ENCODE data around the gene LSR.

GRCh38 chr19:35249146-35249847, 495 bp downstream of the LSR start:
- TF ChIP-seq, protein P1, sequence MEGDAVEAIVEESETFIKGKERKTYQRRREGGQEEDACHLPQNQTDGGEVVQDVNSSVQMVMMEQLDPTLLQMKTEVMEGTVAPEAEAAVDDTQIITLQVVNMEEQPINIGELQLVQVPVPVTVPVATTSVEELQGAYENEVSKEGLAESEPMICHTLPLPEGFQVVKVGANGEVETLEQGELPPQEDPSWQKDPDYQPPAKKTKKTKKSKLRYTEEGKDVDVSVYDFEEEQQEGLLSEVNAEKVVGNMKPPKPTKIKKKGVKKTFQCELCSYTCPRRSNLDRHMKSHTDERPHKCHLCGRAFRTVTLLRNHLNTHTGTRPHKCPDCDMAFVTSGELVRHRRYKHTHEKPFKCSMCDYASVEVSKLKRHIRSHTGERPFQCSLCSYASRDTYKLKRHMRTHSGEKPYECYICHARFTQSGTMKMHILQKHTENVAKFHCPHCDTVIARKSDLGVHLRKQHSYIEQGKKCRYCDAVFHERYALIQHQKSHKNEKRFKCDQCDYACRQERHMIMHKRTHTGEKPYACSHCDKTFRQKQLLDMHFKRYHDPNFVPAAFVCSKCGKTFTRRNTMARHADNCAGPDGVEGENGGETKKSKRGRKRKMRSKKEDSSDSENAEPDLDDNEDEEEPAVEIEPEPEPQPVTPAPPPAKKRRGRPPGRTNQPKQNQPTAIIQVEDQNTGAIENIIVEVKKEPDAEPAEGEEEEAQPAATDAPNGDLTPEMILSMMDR (IDR thresholded peaks at IDR 0.05): no peak
- TF ChIP-seq POLR2A (IDR thresholded peaks at IDR 0.05): no peak

Measured in suprapubic skin (tissue), 3 donors.